ENCODE results near the gene NACAD. TPM values are rescaled to one million over a fixed set of nuclear protein-coding genes. Genes with fewer than 3 reads are reported as not detected.

Gene NACAD
- total RNA-seq, 4 donors from 2014 or later, result 6.1 to 7.8 (median 6.7) TPM

GRCh38 chr7:45078125-45078681 lies 10.6 kb downstream of the NACAD start:
- TF ChIP-seq CTCF (IDR thresholded peaks at IDR 0.05) (no peak), POLR2A (IDR thresholded peaks at IDR 0.05) (no peak), EP300 (IDR thresholded peaks at IDR 0.05) (no peak)
- Histone ChIP-seq H3K36me3 (peaks cover 0 to 81% (median 18%) of the 10 kb centered on the region in 3 donors), H3K9me3 (no peaks in the 10 kb centered on the region), H3K27ac (no peak overlapping the region), H3K4me3 (no peak overlapping the region), H3K4me1 (peaks cover 0 to 16% (median 7%) of the 10 kb centered on the region in 4 donors), H3K27me3 (no peaks in the 10 kb centered on the region)
- WGBS, 2 donors, result 72 to 81% methylated on average over 8 of the region's 8 CpGs
- DNase-seq (ENCODE audit: low spot score in 2 of 2), result no peak

GRCh38 chr7:45077579-45077978 lies 11.2 kb downstream of the NACAD start:
- Histone ChIP-seq H3K36me3 (peaks cover 0 to 81% (median 23%) of the 10 kb centered on the region in 3 donors), H3K27me3 (no peaks in the 10 kb centered on the region), H3K4me1 (peaks cover 0 to 9% (median 7%) of the 10 kb centered on the region in 4 donors), H3K4me3 (no peak overlapping the region), H3K27ac (no peak overlapping the region), H3K9me3 (no peaks in the 10 kb centered on the region)
- no peak for DNase-seq (ENCODE audit: low spot score in 2 of 2)
- TF ChIP-seq CTCF (IDR thresholded peaks at IDR 0.05), result no peak
- no peak for TF ChIP-seq EP300 (IDR thresholded peaks at IDR 0.05)
- 88 to 95% methylated on average over 9 of the region's 9 CpGs for WGBS, 2 donors

- Histone ChIP-seq H3K36me3 (peaks cover 0 to 87% (median 23%) of the 10 kb centered on the region in 3 donors), H3K27me3 (no peaks in the 10 kb centered on the region), H3K4me1 (peaks cover 0 to 3% (median 1%) of the 10 kb centered on the region in 4 donors), H3K9me3 (no peaks in the 10 kb centered on the region), H3K27ac (no peak overlapping the region), H3K4me3 (no peak overlapping the region)
- TF ChIP-seq POLR2A (IDR thresholded peaks at IDR 0.05) (no peak), CTCF (IDR thresholded peaks at IDR 0.05) (no peak), EP300 (IDR thresholded peaks at IDR 0.05) (no peak)
- DNase-seq (ENCODE audit: low spot score in 2 of 2), result no peak
- 73 to 98% methylated on average over 4 to 5 of the region's 5 CpGs for WGBS, 2 donors
These were observed 11.8 kb downstream of the NACAD start for GRCh38 chr7:45076946-45077345.

- Histone ChIP-seq H3K9me3 (no peaks in the 10 kb centered on the region), H3K27me3 (no peaks in the 10 kb centered on the region), H3K4me1 (no peaks in the 10 kb centered on the region), H3K4me3 (no peak overlapping the region), H3K27ac (no peak overlapping the region), H3K36me3 (peaks cover 0 to 87% (median 23%) of the 10 kb centered on the region in 3 donors)
- WGBS, 2 donors, result 89 to 92% methylated on average over 31 to 35 of the region's 35 CpGs
- DNase-seq (ENCODE audit: low spot score in 2 of 2), result no peak
- TF ChIP-seq CTCF (IDR thresholded peaks at IDR 0.05) (no peak), POLR2A (IDR thresholded peaks at IDR 0.05) (no peak), EP300 (IDR thresholded peaks at IDR 0.05) (no peak)
These were observed 12.6 kb downstream of the NACAD start for GRCh38 chr7:45075871-45076796.

- WGBS, 2 donors, result 100% methylated on average over 1 of the region's 1 CpG
- no peak for TF ChIP-seq CTCF (IDR thresholded peaks at IDR 0.05)
- TF ChIP-seq EP300 (IDR thresholded peaks at IDR 0.05), result no peak
- TF ChIP-seq POLR2A (IDR thresholded peaks at IDR 0.05), result no peak
- no peak overlapping the region for H3K27ac ChIP-seq
- H3K9me3 ChIP-seq, result no peaks in the 10 kb centered on the region
- DNase-seq (ENCODE audit: low spot score in 2 of 2), result no peak
- no peaks in the 10 kb centered on the region for H3K4me1 ChIP-seq
- H3K4me3 ChIP-seq, result no peak overlapping the region
- no peaks in the 10 kb centered on the region for H3K27me3 ChIP-seq
- H3K36me3 ChIP-seq, result peaks cover 0 to 87% (median 23%) of the 10 kb centered on the region in 3 donors
These were observed 13.5 kb downstream of the NACAD start for GRCh38 chr7:45075355-45075644.

Data from tibial nerve (tissue), 4 donors.